Measurements from ENCODE around the gene HOXC12.

Gene HOXC12

GRCh38 chr12:53984901-53985691 lies 30.4 kb downstream of the HOXC12 start, which contains the start of gene HOXC10:
Gene HOXC10 (plus strand): TSS chr12:53985146. CDS start chr12:53985260, 114 bp downstream.
- peaks cover 25% of the 10 kb centered on the region for H3K4me1 ChIP-seq (ENCODE audit: control insufficient read depth, insufficient read depth, low read length)
- peak within 1 kb of the TSS; percentile 90 for H3K27ac ChIP-seq (ENCODE audit: extremely low read depth, low read depth, low read length)
- peak within 1 kb of the TSS; percentile 32 for H3K4me3 ChIP-seq (ENCODE audit: low read depth, low read length)
- CTCF ChIA-PET, result interaction anchor here (0.6 to 5.8 kb wide), 42 partner anchors 8 to 479 kb away, joined by 3 to 88 read pairs (median 5); partner anchors contain the start of genes HOXC13, HOXC8, HOXC9 and SMUG1
- POLR2A ChIA-PET, result interaction anchor here (0.5 to 2.5 kb wide), 6 partner anchors 10 to 200 kb away, joined by 3 to 16 read pairs (median 6); partner anchors contain the start of genes HOXC13 and HOXC9
- no peaks in the 10 kb centered on the region for H3K9me3 ChIP-seq (ENCODE audit: control insufficient read depth, insufficient read depth, low read depth, low read length)
- no peaks in the 10 kb centered on the region for H3K36me3 ChIP-seq (ENCODE audit: control insufficient read depth in 2 of 2, insufficient read depth in 1 of 2, low read length in 2 of 2)
- no peak for TF ChIP-seq ZSCAN18 (tag by site-specific recombination; IDR thresholded peaks at IDR 0.05)
- no peak for TF ChIP-seq TRIM28 (IDR thresholded peaks at IDR 0.05; ENCODE audit: borderline replicate concordance, low read length)
- TF ChIP-seq MYNN (tag by site-specific recombination; IDR thresholded peaks at IDR 0.05; ENCODE audit: borderline replicate concordance), result no peak
- TF ChIP-seq ZNF221 (tag by site-specific recombination; IDR thresholded peaks at IDR 0.05; ENCODE audit: borderline replicate concordance), result no peak
- TF ChIP-seq OVOL3 (tag by site-specific recombination; IDR thresholded peaks at IDR 0.05), result no peak
- TF ChIP-seq ZNF639 (tag by site-specific recombination; IDR thresholded peaks at IDR 0.05), result no peak; the same call in 1 of the 2 replicates
- TF ChIP-seq ZNF654 (tag by site-specific recombination; IDR thresholded peaks at IDR 0.05; ENCODE audit: low read depth), result peak; percentile 97
- no peak for TF ChIP-seq BCL6B (tag by site-specific recombination; IDR thresholded peaks at IDR 0.05)
- no peak for TF ChIP-seq ZNF133 (tag by site-specific recombination; IDR thresholded peaks at IDR 0.05)
- TF ChIP-seq ZSCAN4 (tag by site-specific recombination; IDR thresholded peaks at IDR 0.05), result no peak
- TF ChIP-seq HIC1 (tag by site-specific recombination; IDR thresholded peaks at IDR 0.05), result no peak
- TF ChIP-seq ZNF10 (tag by site-specific recombination; IDR thresholded peaks at IDR 0.05), result no peak
- TF ChIP-seq ZNF473 (tag by site-specific recombination; IDR thresholded peaks at IDR 0.05), result no peak
- TF ChIP-seq ZNF19 (tag by site-specific recombination; IDR thresholded peaks at IDR 0.05; ENCODE audit: low read depth), result no peak
- TF ChIP-seq ZNF423 (tag by site-specific recombination; IDR thresholded peaks at IDR 0.05), result no peak
- TF ChIP-seq ZSCAN30 (tag by site-specific recombination; IDR thresholded peaks at IDR 0.05), result 0 out of 2 replicates have a peak, but pooled peaks have one; percentile 41
- TF ChIP-seq ZIC2 (tag by site-specific recombination; IDR thresholded peaks at IDR 0.05), result no peak
- TF ChIP-seq PRDM10 (tag by site-specific recombination; IDR thresholded peaks at IDR 0.05), result 0 out of 2 replicates have a peak, but pooled peaks have one; percentile 13
- TF ChIP-seq ATF2 (tag by site-specific recombination; IDR thresholded peaks at IDR 0.05; ENCODE audit: low read depth), result peak; percentile 96
- TF ChIP-seq ZBTB10 (tag by site-specific recombination; IDR thresholded peaks at IDR 0.05), result no peak

Data from HEK293 (cell line).